Right lobe of liver (tissue), 4 donors: ENCODE measurements around the gene PPP6R3.

ENCODE experiments used
- CTCF ChIP-seq, 4 donors: fragments of 200-600 bp in 3 of 4; fragments of 450-650 bp in 1 of 4; IDR thresholded peaks; one replicate each; pipeline versions ENCODE4 v1.5.1 to v1.8.0; 2016 to 2022; ENCODE audit warnings: antibody characterized with exemption in 4 of 4, mild to moderate bottlenecking in 2 of 4
- POLR2A ChIP-seq: fragments of 450-650 bp; IDR thresholded peaks from one replicate; pipeline ENCODE4 v1.6.1; 2017; ENCODE audit warnings: antibody characterized with exemption, mild to moderate bottlenecking
- donor health status: DM: no; HTN: no; CAD: no.
- donor health status: DM: no; HTN: no; CAD: no.
- donor health status: DM: no; HTN: yes; CAD: no.

DNA sequence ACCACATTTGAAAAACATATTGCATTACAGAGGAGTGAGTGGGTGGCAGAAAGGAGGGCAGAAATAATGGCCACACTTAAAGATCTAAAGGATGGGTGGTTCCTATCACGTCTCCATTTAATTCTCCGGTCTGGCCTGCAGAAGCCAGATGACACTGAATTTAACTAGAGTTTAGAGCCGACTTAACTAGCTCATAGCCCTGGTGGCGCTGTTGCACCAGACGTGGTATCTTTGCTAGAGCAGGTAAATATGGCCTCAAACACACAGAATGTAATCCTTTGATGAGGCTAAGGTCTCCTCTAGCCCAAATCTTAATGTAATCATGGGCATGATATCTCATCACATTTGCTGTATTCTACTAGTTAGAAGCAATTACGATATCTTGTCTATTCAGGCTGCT, 172.2 kb downstream of the PPP6R3 start:
- TF ChIP-seq CTCF (IDR thresholded peaks at IDR 0.05) (peak in 3 of 4 donors; percentile 17 to 26 (median 19)), POLR2A (no peak)
